Airway epithelial cell (primary cell): ENCODE results near the gene ZNF217. TPM values are rescaled to one million over a fixed set of nuclear protein-coding genes. Genes with fewer than 3 reads are reported as not detected.

Source experiments
- total RNA-seq: library from RNA; depleted of rRNA; stranded (reverse); fragments of >200 nt; gene quantifications from 2 replicates; pipeline ENCODE4 v1.2.3, GENCODE V29; 2015

Gene ZNF217
- total RNA-seq, result 17.8 and 20.5 TPM in 2 replicates

GRCh38 chr20:53593466-53594007 is at the start of gene ZNF217:
TSS of gene ZNF217 (minus strand) at chr20:53593839. CDS start at chr20:53582826, 11,013 bp downstream.

